ENCODE data around the gene E2F4. TPM values are rescaled to one million over a fixed set of nuclear protein-coding genes. Genes with fewer than 3 reads are reported as not detected.

The E2F4 gene
- total and polyA plus RNA-seq, 9 of the 15 experiments (the other 6 are each of a cell fraction or from before 2014, with no cell fraction given), result 9.7 to 139 (median 106) TPM

GRCh38 chr16:67244387-67245185 lies 52.6 kb downstream of the E2F4 start (continued):
- no peak for TF ChIP-seq GTF3C2 (IDR thresholded peaks at IDR 0.05; ENCODE audit: borderline replicate concordance, extremely low read depth, insufficient read length)
- TF ChIP-seq XRCC5 (IDR thresholded peaks at IDR 0.05; ENCODE audit: low read depth, low read length), result no peak
- peak in 1 of 2 experiments; percentile 68; a peak in 1 of 4 replicates for TF ChIP-seq FOXA3 (CRISPR knock-in tag; conservative IDR thresholded peaks at IDR 0.05 in 1 of 2, IDR thresholded peaks at IDR 0.05 in 1 of 2)
- TF ChIP-seq MXD1 (CRISPR knock-in tag; IDR thresholded peaks at IDR 0.05; ENCODE audit: borderline replicate concordance, poor library complexity, severe bottlenecking), result no peak
- TF ChIP-seq GATA2 (CRISPR knock-in tag; IDR thresholded peaks at IDR 0.05), result no peak
- TF ChIP-seq ZNF592 (IDR thresholded peaks at IDR 0.05), result 0 out of 2 replicates have a peak, but pooled peaks have one; percentile 32
- TF ChIP-seq FOSL1 (tag; conservative IDR thresholded peaks at IDR 0.05), result peak; percentile 87
- 0 out of 2 replicates have a peak, but pooled peaks have one; percentile 8 for TF ChIP-seq USF1 (CRISPR knock-in tag; IDR thresholded peaks at IDR 0.05)
- no peak for TF ChIP-seq ZNF644 (tag; IDR thresholded peaks at IDR 0.05; ENCODE audit: low read depth)
- TF ChIP-seq SRSF1 (IDR thresholded peaks at IDR 0.05; ENCODE audit: low read depth, low read length), result no peak
- TF ChIP-seq RBFOX2 (IDR thresholded peaks at IDR 0.05; ENCODE audit: low read depth, low read length), result peak; percentile 36
- 0 out of 2 replicates have a peak, but pooled peaks have one; percentile 24 for TF ChIP-seq ZNF584 (CRISPR knock-in tag; IDR thresholded peaks at IDR 0.05; ENCODE audit: low read depth)
- peak; percentile 23; the same call in 1 of the 2 replicates for TF ChIP-seq ZNF143 (CRISPR knock-in tag; IDR thresholded peaks at IDR 0.05)
- TF ChIP-seq SMARCA4 (IDR thresholded peaks at IDR 0.05), result peak; percentile 51
- no peak for TF ChIP-seq OTX1 (CRISPR knock-in tag; IDR thresholded peaks at IDR 0.05)
- no peak for TF ChIP-seq MAX (CRISPR knock-in tag; IDR thresholded peaks at IDR 0.05)
- TF ChIP-seq ZZZ3 (IDR thresholded peaks at IDR 0.05), result no peak
- no peak for TF ChIP-seq ZNF583 (CRISPR knock-in tag; IDR thresholded peaks at IDR 0.05)
